Measurements from ENCODE around the gene IGFBP2. TPM values are rescaled to one million over a fixed set of nuclear protein-coding genes. Genes with fewer than 3 reads are reported as not detected.

Gene IGFBP2
- total and polyA plus RNA-seq, 2 of the 8 experiments (the other 6 are each of a cell fraction or from before 2014, with no cell fraction given), result 326 to 782 TPM

GRCh38 chr2:216672466-216672865, 39.2 kb downstream of the IGFBP2 start (continued):
- TF ChIP-seq EP300 (IDR thresholded peaks at IDR 0.05; ENCODE audit: borderline replicate concordance in 1 of 2, low read depth in 2 of 2, low read length in 2 of 2) (no peak), SAP30 (IDR thresholded peaks at IDR 0.05; ENCODE audit: insufficient read depth, insufficient replicate concordance, low read length) (no peak), JUN (IDR thresholded peaks at IDR 0.05; ENCODE audit: low read depth, low read length) (no peak), NRF1 (IDR thresholded peaks at IDR 0.05; ENCODE audit: low read depth, low read length) (no peak), RBBP5 (IDR thresholded peaks at IDR 0.05; ENCODE audit: borderline replicate concordance, low read depth, low read length) (no peak), TAF1 (IDR thresholded peaks at IDR 0.05; ENCODE audit: low read depth, low read length) (no peak), KDM5A (IDR thresholded peaks at IDR 0.05; ENCODE audit: low read length) (no peak), NANOG (IDR thresholded peaks at IDR 0.05; ENCODE audit: insufficient read depth, low read depth, low read length, poor library complexity, severe bottlenecking) (no peak), EZH2 (IDR thresholded peaks at IDR 0.05; ENCODE audit: low read depth, low read length, severe bottlenecking) (no peak)

Measured in H1 (cell line).